Esophagus muscularis mucosa (tissue), 4 donors: Measurements from ENCODE around the gene STOX2. TPM values are rescaled to one million over a fixed set of nuclear protein-coding genes. Genes with fewer than 3 reads are reported as not detected.

Experiments used
- DNase-seq: peaks from one replicate; pipeline ENCODE4 v3.0.0-alpha.2; 2017; ENCODE audit errors: extremely low spot score
- H3K27ac ChIP-seq, 4 donors: fragments of 200-600 bp; sonication (generic); replicated peaks in 1 of 4; 1 replicate in 3 of 4; 2 replicates in 1 of 4; pipeline ENCODE4 v1.5.1; 2016 to 2019; ENCODE audit warnings: mild to moderate bottlenecking in 1 of 4
- H3K27me3 ChIP-seq, 4 donors: fragments of 200-600 bp; sonication (generic); one replicate each; pipeline versions ENCODE4 v1.5.1 to v1.6.0; 2016 to 2019
- H3K36me3 ChIP-seq, 4 donors: fragments of 200-600 bp; sonication (generic); one replicate each; pipeline ENCODE4 v1.5.1; 2016 to 2019
- H3K4me1 ChIP-seq, 4 donors: fragments of 200-600 bp; sonication (generic); one replicate each; pipeline ENCODE4 v1.5.1; 2016 to 2019
- H3K4me3 ChIP-seq, 4 donors: fragments of 200-600 bp; sonication (generic); 1 replicate in 2 of 4; 2 replicates in 2 of 4; pipeline ENCODE4 v1.5.1; 2016 to 2019; ENCODE audit warnings: mild to moderate bottlenecking in 4 of 4, moderate library complexity in 1 of 4
- H3K9me3 ChIP-seq, 4 donors: fragments of 200-600 bp; sonication (generic); 1 replicate in 3 of 4; 2 replicates in 1 of 4; pipeline ENCODE4 v1.5.1; 2016 to 2019
- CTCF ChIP-seq, 3 experiments: fragments of 200-600 bp in 2 of 3; fragments of 450-650 bp in 1 of 3; sonication (generic) in 2 of 3; IDR thresholded peaks; one replicate each; pipeline ENCODE4 v1.5.1; 2017 to 2019; ENCODE audit warnings: antibody characterized with exemption in 3 of 3, mild to moderate bottlenecking in 2 of 3, moderate library complexity in 1 of 3
- EP300 ChIP-seq: sonication (generic); formaldehyde crosslinking; IDR thresholded peaks from one replicate; pipeline ENCODE4 v1.6.1; 2017; ENCODE audit warnings: antibody characterized with exemption
- POLR2A ChIP-seq: fragments of 450-650 bp; IDR thresholded peaks from one replicate; pipeline ENCODE4 v1.6.1; 2017; ENCODE audit warnings: antibody characterized with exemption, moderate library complexity, mild to moderate bottlenecking, low read depth
- POLR2AphosphoS5 ChIP-seq, 2 donors: sonication (generic); formaldehyde crosslinking; IDR thresholded peaks; one replicate each; pipeline ENCODE4 v1.6.1; 2017; ENCODE audit warnings: antibody characterized with exemption in 2 of 2
- WGBS: methylation state at CpG from one replicate; pipeline ENCODE4 v1.1.5; 2018; 5-methylcytosine and 5-hydroxymethylcytosine counted together
- intact Hi-C: fragments of 100-400 bp; cut with DNase I; formaldehyde crosslinking; loops from one replicate; pipeline ENCODE4 v1.15.1; 2023
- total RNA-seq, 4 donors: library from RNA; depleted of rRNA; stranded (reverse); fragments of >200 nt; gene quantifications; one replicate each; pipeline versions ENCODE4 v1.1.0 to v1.2.1, GENCODE V29; 2016

STOX2 gene
- total RNA-seq, 4 donors from 2014 or later: 7.0 to 11.7 (median 10.5) TPM

- no peak for DNase-seq
- TF ChIP-seq POLR2AphosphoS5 (IDR thresholded peaks at IDR 0.05) (no peak), EP300 (no peak), POLR2A (no peak), CTCF (IDR thresholded peaks at IDR 0.05) (no peak)
- intact Hi-C loops: no loop called here
- Histone ChIP-seq H3K36me3 (no peaks in the 10 kb centered on the region), H3K9me3 (peaks cover 0 to 13% (median 0%) of the 10 kb centered on the region in 4 donors), H3K4me3 (no peak overlapping the region), H3K27ac (no peak overlapping the region), H3K27me3 (no peaks in the 10 kb centered on the region), H3K4me1 (peaks cover 0 to 14% (median 0%) of the 10 kb centered on the region in 4 donors)
- WGBS: 55% methylated on average over 9 of the region's 9 CpGs
Measured at GRCh38 chr4:183971929-183972490, 66.9 kb downstream of the STOX2 start.

DNA sequence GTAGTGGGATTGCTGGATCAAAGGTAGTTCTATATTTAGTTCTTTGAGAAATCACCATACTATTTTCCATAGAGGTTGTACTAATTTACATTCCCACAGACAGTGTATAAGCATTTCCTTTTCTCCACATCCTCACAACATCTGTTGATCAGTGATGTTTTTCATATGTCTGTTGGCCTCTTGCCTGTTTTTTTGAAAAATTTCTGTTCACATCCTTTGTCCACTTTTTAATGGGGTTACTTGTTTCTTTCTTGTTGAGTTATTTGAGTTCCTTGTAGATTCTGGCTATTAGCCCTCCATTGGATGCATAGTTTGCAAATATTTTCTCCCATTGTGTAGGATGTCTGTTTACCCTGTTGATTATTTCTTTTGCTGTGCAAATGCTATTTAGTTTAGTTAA lies 72.6 kb downstream of the STOX2 start:
- TF ChIP-seq POLR2AphosphoS5 (IDR thresholded peaks at IDR 0.05) (no peak), CTCF (IDR thresholded peaks at IDR 0.05) (no peak), POLR2A (no peak), EP300 (no peak)
- Histone ChIP-seq H3K9me3 (peaks cover 0 to 13% (median 0%) of the 10 kb centered on the region in 4 donors), H3K4me3 (no peak overlapping the region), H3K27ac (no peak overlapping the region), H3K4me1 (no peaks in the 10 kb centered on the region), H3K36me3 (no peaks in the 10 kb centered on the region), H3K27me3 (no peaks in the 10 kb centered on the region)
- intact Hi-C loops: no loop called here
- DNase-seq: no peak

DNA sequence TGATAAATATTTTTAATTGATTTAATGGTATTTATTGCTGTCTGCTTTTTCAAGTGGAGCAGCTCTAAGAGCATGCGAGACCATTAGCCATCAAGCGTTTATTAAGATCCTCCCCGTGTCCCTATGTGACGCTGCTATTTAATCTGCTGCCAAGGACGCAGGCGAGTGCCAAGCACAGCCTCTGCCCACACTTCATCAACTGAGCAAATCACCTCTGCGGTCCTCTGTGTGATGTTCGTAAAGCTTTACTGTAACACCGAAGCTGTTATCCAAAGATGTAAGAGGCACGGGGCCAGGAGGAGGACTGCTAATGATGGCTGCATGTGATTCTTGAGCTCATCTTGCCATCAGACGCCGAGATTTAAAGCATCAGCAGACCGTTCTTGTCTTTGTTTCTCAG lies 79.5 kb downstream of the STOX2 start:
- intact Hi-C loops: loop anchor here (10.0 kb wide), 1 partner anchor 540 kb away; the partner anchor contains the start of gene CDKN2AIP
- Histone ChIP-seq H3K36me3 (no peaks in the 10 kb centered on the region), H3K27me3 (no peaks in the 10 kb centered on the region), H3K9me3 (no peaks in the 10 kb centered on the region), H3K4me3 (no peak overlapping the region), H3K4me1 (peaks cover 21 to 31% (median 24%) of the 10 kb centered on the region in 4 donors), H3K27ac (no peak overlapping the region)
- TF ChIP-seq POLR2AphosphoS5 (IDR thresholded peaks at IDR 0.05): no peak
- TF ChIP-seq POLR2A: no peak
- TF ChIP-seq EP300: no peak
- 76% methylated on average over 13 of the region's 13 CpGs for WGBS
- DNase-seq: no peak

- no peak overlapping the region for H3K4me3 ChIP-seq
- intact Hi-C loops: loop anchor here (10.0 kb wide), 1 partner anchor 541 kb away; the partner anchor contains the start of gene CDKN2AIP
- TF ChIP-seq POLR2A (no peak), POLR2AphosphoS5 (IDR thresholded peaks at IDR 0.05) (no peak), CTCF (IDR thresholded peaks at IDR 0.05) (no peak), EP300 (no peak)
Measured at GRCh38 chr4:183985786-183986185, 80.7 kb downstream of the STOX2 start.

GRCh38 chr4:183986291-183986970 lies 81.3 kb downstream of the STOX2 start:
- DNase-seq: no peak
- Histone ChIP-seq H3K9me3 (no peaks in the 10 kb centered on the region), H3K36me3 (no peaks in the 10 kb centered on the region), H3K4me1 (peaks cover 21 to 31% (median 24%) of the 10 kb centered on the region in 4 donors), H3K27ac (no peak overlapping the region), H3K27me3 (no peaks in the 10 kb centered on the region), H3K4me3 (no peak overlapping the region)
- no peak for TF ChIP-seq CTCF (IDR thresholded peaks at IDR 0.05)
- no peak for TF ChIP-seq POLR2AphosphoS5 (IDR thresholded peaks at IDR 0.05)
- TF ChIP-seq POLR2A: no peak
- no peak for TF ChIP-seq EP300
- intact Hi-C loops: loop anchor here (10.0 kb wide), 1 partner anchor 542 kb away; the partner anchor contains the start of gene CDKN2AIP
- WGBS: 92% methylated on average over 18 of the region's 18 CpGs

More at GRCh38 chr4:183985786-183986185, 80.7 kb downstream of the STOX2 start:
- 92% methylated on average over 7 of the region's 7 CpGs for WGBS
- Histone ChIP-seq H3K27me3 (no peaks in the 10 kb centered on the region), H3K36me3 (no peaks in the 10 kb centered on the region), H3K27ac (no peak overlapping the region), H3K4me1 (peaks cover 21 to 31% (median 24%) of the 10 kb centered on the region in 4 donors), H3K9me3 (no peaks in the 10 kb centered on the region)
- no peak for DNase-seq
